WERI-Rb-1 (cell line): Measurements from ENCODE around the gene GTF3C1.

Source experiments
- DNase-seq: peaks from one replicate; pipeline ENCODE4 v3.0.0-alpha.2; 2020
- H3K27ac ChIP-seq: fragments of 250-450 bp; sonication (Bioruptor Pico); 2 replicates; pipeline ENCODE4 v1.5.1; 2020; ENCODE audit warnings: mild to moderate bottlenecking, moderate library complexity
- H3K27me3 ChIP-seq: fragments of 250-450 bp; sonication (Bioruptor Pico); 2 replicates; pipeline ENCODE4 v1.5.1; 2021; ENCODE audit warnings: mild to moderate bottlenecking, low read depth, moderate library complexity; ENCODE audit not compliant: insufficient read depth, severe bottlenecking
- H3K36me3 ChIP-seq: fragments of 250-450 bp; sonication (Bioruptor Pico); 2 replicates; pipeline ENCODE4 v1.5.1; 2020; ENCODE audit warnings: mild to moderate bottlenecking, moderate library complexity
- H3K4me3 ChIP-seq: 2 replicates; pipeline ENCODE4 v1.5.1; 2011; ENCODE audit warnings: low read depth, mild to moderate bottlenecking, control low read depth, low read length
- H3K9me3 ChIP-seq: fragments of 250-450 bp; sonication (Bioruptor Pico); 2 replicates; pipeline ENCODE4 v1.5.1; 2021; ENCODE audit warnings: mild to moderate bottlenecking, moderate library complexity; ENCODE audit not compliant: severe bottlenecking
- TF ChIP-seq, protein P1 (sequence below): IDR thresholded peaks from 2 replicates; pipeline ENCODE4 v1.5.1; 2011; ENCODE audit warnings: low read depth, mild to moderate bottlenecking, control low read depth, inconsistent platforms, low read length

The GTF3C1 gene

DNA sequence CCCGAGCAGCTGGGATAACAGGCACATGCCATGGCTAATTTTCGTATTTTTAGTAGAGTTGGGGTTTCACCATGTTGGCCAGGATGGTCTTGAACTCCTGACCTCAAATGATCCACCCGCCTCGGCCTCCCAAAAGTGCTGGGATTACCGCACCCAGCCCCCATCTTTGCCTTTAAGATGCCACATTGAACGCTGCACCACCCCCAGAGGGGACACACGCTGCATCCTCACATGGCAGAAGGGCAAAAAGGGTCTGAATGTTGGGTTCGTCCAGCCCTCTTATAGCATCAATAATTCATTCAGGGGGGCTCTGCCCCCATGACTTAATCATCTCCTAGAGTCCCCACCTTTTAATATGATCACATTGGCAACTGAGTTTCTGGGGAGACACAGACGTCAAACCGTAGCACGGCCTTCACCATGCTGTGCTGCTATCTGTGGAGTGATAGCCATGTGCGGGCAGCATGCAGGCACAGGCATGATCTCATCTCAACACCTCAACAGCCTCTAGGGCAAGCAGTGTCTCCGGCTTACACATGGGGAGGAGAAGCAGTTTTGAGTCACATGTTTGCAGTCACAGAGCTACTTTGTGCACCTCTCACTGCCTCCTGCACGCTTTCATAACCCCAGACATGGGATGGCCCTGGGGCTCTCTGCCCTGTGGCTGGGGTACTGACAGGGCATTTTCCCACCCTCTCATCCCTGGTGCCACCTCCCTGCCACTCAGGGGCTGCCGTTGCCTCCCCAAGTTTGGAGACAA, 117.8 kb downstream of the GTF3C1 start:
- no peak for DNase-seq
- TF ChIP-seq, protein P1, sequence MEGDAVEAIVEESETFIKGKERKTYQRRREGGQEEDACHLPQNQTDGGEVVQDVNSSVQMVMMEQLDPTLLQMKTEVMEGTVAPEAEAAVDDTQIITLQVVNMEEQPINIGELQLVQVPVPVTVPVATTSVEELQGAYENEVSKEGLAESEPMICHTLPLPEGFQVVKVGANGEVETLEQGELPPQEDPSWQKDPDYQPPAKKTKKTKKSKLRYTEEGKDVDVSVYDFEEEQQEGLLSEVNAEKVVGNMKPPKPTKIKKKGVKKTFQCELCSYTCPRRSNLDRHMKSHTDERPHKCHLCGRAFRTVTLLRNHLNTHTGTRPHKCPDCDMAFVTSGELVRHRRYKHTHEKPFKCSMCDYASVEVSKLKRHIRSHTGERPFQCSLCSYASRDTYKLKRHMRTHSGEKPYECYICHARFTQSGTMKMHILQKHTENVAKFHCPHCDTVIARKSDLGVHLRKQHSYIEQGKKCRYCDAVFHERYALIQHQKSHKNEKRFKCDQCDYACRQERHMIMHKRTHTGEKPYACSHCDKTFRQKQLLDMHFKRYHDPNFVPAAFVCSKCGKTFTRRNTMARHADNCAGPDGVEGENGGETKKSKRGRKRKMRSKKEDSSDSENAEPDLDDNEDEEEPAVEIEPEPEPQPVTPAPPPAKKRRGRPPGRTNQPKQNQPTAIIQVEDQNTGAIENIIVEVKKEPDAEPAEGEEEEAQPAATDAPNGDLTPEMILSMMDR, result no peak
- Histone ChIP-seq H3K4me3 (no peak overlapping the region), H3K9me3 (no peaks in the 10 kb centered on the region), H3K27ac (no peak overlapping the region), H3K36me3 (no peaks in the 10 kb centered on the region), H3K27me3 (no peaks in the 10 kb centered on the region)

DNA sequence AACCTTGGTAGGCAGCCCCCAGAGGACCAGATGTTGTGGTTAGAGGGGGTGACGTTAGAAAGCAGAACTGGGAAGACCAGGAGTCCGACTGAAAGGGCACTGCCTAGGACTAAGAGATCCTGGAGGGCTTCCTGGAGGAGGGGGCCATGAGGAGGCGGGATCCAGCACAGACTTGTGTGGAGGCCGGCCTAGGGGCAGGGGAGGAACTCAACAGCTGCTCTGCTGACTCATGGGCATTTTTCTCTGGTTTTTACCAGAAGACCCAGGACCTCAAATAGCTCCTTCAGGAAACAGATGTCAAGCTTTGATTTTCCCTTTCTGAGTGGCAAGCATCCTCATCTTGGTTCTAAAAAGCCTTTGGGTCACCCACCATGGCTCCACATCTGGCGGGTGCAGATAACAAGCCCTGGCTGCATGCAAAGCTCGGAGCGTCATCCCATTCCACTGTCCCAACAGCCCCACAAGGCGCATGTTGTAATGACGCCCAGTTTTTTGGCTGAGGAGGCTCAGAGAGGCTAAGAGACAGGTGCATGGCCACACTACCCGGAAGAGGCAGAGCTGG, 118.7 kb downstream of the GTF3C1 start:
- no peak overlapping the region for H3K4me3 ChIP-seq
- H3K27ac ChIP-seq, result no peak overlapping the region
- no peaks in the 10 kb centered on the region for H3K9me3 ChIP-seq
- no peaks in the 10 kb centered on the region for H3K36me3 ChIP-seq
- TF ChIP-seq, protein P1, result no peak
- DNase-seq, result no peak
- H3K27me3 ChIP-seq, result no peaks in the 10 kb centered on the region

DNA sequence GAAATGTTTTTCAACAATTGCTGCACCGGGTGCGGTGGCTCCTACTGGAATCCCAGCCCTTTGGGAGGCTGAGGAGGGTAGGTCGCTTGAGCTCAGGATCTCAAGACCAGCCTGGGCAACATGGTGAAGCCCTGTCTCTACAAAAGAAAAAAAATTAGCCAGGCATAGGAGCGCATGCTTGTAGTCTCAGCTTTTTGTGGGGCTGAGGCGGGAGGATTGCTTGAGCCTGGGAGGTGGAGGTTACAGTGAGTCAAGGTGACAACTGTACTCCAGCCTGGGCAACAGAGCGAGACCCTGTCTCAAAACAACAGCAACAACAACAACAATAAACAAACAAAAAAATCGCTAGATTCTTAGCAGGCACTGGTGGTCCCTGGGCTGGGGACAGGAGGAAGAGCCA, 119.2 kb downstream of the GTF3C1 start:
- TF ChIP-seq, protein P1, result no peak
- Histone ChIP-seq H3K27ac (no peak overlapping the region), H3K27me3 (no peaks in the 10 kb centered on the region), H3K9me3 (no peaks in the 10 kb centered on the region), H3K4me3 (no peak overlapping the region), H3K36me3 (no peaks in the 10 kb centered on the region)
- DNase-seq, result no peak

DNA sequence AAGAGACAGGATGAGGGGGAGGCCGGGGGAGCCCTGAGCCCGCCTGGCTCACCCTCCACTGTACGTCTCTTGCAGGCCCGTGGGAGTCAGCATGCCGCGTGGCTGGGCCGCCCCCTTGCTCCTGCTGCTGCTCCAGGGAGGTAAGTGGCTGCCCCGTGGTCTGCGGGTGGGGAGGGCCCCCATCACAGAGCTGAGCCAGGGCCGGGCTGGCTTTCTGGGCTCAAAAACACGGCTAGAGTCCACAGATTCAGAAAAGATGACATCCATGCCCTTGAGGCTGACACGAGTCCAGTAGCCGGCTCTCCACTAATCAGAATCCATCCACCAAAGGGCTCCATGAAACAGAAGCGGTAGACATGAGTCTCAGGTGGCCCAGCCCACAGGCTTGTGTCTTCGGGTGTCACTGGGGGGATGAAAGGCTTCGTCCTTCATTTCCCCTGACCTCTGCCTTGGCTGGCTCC, 119.7 kb downstream of the GTF3C1 start:
- no peaks in the 10 kb centered on the region for H3K27me3 ChIP-seq
- no peaks in the 10 kb centered on the region for H3K9me3 ChIP-seq
- TF ChIP-seq, protein P1, result no peak
- no peak for DNase-seq
- H3K27ac ChIP-seq, result no peak overlapping the region
- H3K4me3 ChIP-seq, result no peak overlapping the region
- no peaks in the 10 kb centered on the region for H3K36me3 ChIP-seq

DNA sequence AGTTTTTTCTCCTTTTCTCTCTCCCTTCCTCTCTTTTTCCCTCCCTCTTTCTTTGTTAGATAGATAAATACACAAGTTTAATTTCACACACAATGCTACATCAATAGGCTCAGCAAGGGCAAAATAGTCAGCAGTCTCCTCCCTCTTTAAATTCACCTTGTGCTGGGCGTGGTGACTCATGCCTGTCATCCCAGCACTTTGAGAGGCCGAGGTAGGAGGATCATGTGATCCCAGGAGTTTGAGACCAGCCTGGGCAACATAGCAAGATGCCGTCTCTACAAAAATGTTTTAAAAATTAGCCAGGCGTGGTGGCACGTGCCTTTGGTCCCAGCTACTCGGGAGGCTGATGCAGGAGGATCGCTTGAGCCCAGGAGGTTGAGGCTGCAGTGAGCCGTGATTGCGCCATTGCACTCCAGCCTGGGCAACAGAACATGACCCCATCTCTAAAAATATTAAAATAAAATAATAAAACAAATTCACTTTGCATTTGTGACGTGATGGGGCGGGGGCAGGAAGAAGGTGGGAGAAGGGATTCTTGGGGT, 120.3 kb downstream of the GTF3C1 start:
- H3K9me3 ChIP-seq, result no peaks in the 10 kb centered on the region
- no peak for DNase-seq
- no peaks in the 10 kb centered on the region for H3K36me3 ChIP-seq
- TF ChIP-seq, protein P1, result no peak
- H3K27me3 ChIP-seq, result no peaks in the 10 kb centered on the region
- H3K27ac ChIP-seq, result no peak overlapping the region
- no peak overlapping the region for H3K4me3 ChIP-seq
